Measurements from ENCODE around the gene RCOR3. TPM values are rescaled to one million over a fixed set of nuclear protein-coding genes. Genes with fewer than 3 reads are reported as not detected.

Gene RCOR3
- total RNA-seq, 1 donor: 39.8 TPM

DNA sequence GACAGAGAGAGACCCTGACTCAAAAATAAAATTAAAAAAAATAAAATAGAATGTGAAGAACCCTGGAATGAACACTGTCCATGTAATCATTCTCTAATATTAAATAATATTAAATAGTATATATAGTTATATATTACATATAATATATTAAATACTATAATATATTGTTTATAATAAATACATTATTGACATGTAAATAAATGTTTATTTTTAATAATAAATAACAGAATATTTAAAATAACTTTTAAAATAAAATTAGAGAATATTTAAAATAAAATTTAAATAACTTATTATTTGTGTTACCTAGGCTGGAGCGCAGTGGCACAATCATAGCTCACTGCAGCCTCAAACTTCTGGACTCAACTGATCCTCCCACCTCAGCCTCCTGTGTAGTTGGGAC lies 99.5 kb downstream of the RCOR3 start:
- Histone ChIP-seq H3K4me2 (ENCODE audit: insufficient read depth, low read length) (no peak overlapping the region), H3K36me3 (ENCODE audit: insufficient read depth, low read length) (peaks cover 6% of the 10 kb centered on the region), H3K79me2 (ENCODE audit: insufficient read depth, low read length) (peaks cover under 1% of the 10 kb centered on the region), H3K9me3 (ENCODE audit: low read depth, low read length) (no peaks in the 10 kb centered on the region), H3K27ac (ENCODE audit: low read depth, low read length) (no peak overlapping the region), H3K4me3 (ENCODE audit: insufficient read depth, low read length) (no peak overlapping the region), H4K20me1 (ENCODE audit: insufficient read depth, low read length) (no peaks in the 10 kb centered on the region), H2AFZ (ENCODE audit: low read length) (no peak overlapping the region), H3K4me1 (ENCODE audit: insufficient read depth, low read length) (peaks cover 14% of the 10 kb centered on the region), H3K27me3 (ENCODE audit: insufficient read depth, low read length) (no peaks in the 10 kb centered on the region)
- TF ChIP-seq, protein P1, sequence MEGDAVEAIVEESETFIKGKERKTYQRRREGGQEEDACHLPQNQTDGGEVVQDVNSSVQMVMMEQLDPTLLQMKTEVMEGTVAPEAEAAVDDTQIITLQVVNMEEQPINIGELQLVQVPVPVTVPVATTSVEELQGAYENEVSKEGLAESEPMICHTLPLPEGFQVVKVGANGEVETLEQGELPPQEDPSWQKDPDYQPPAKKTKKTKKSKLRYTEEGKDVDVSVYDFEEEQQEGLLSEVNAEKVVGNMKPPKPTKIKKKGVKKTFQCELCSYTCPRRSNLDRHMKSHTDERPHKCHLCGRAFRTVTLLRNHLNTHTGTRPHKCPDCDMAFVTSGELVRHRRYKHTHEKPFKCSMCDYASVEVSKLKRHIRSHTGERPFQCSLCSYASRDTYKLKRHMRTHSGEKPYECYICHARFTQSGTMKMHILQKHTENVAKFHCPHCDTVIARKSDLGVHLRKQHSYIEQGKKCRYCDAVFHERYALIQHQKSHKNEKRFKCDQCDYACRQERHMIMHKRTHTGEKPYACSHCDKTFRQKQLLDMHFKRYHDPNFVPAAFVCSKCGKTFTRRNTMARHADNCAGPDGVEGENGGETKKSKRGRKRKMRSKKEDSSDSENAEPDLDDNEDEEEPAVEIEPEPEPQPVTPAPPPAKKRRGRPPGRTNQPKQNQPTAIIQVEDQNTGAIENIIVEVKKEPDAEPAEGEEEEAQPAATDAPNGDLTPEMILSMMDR (IDR thresholded peaks at IDR 0.05; ENCODE audit: extremely low read depth, low read depth, low read length): no peak
- no peak for DNase-seq (ENCODE audit: insufficient read length, low spot score, missing footprints)

DNA sequence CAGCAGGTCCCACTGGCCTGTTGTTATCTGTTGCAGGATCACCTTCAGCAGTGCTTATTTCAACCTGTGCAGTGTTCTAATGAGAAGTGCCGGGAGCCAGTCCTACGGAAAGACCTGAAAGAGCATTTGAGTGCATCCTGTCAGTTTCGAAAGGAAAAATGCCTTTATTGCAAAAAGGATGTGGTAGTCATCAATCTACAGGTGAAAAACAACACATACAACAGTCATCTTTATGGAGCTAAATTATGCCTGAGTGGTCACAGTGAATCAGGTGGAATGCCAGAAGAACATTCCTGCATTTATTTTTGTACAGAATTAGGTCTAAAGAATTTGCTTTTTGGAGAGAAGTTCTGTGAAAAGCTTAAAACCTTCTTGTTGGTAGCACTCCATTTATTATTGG lies 100.7 kb downstream of the RCOR3 start:
- Histone ChIP-seq H3K79me2 (ENCODE audit: insufficient read depth, low read length) (no peaks in the 10 kb centered on the region), H3K4me2 (ENCODE audit: insufficient read depth, low read length) (no peak overlapping the region), H3K36me3 (ENCODE audit: insufficient read depth, low read length) (peaks cover 6% of the 10 kb centered on the region), H4K20me1 (ENCODE audit: insufficient read depth, low read length) (no peaks in the 10 kb centered on the region), H3K4me1 (ENCODE audit: insufficient read depth, low read length) (peaks cover 14% of the 10 kb centered on the region), H3K27ac (ENCODE audit: low read depth, low read length) (no peak overlapping the region), H3K9me3 (ENCODE audit: low read depth, low read length) (no peaks in the 10 kb centered on the region), H3K4me3 (ENCODE audit: insufficient read depth, low read length) (no peak overlapping the region), H2AFZ (ENCODE audit: low read length) (no peak overlapping the region), H3K27me3 (ENCODE audit: insufficient read depth, low read length) (no peaks in the 10 kb centered on the region)
- TF ChIP-seq, protein P1 (IDR thresholded peaks at IDR 0.05; ENCODE audit: extremely low read depth, low read depth, low read length): no peak
- no peak for DNase-seq (ENCODE audit: insufficient read length, low spot score, missing footprints)

DNA sequence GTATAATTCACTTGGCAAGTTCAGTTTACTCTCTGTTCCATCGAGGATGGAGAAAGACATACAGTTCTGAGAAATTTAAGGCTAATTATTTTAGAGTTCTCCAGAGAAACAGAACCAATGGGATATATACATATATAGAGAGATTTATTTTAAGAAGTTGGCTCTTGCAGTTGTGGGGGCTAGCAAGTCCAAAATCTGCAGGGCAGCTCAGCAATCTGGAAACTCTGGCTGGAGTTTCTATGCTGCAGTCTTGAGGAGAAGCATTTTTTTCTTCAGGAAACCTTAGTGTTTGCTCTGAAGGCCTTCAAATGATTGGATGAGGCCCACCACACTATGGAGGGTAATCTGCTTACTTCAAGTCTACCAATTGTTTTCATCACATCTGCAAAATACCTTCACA lies 102.0 kb downstream of the RCOR3 start:
- Histone ChIP-seq H3K79me2 (ENCODE audit: insufficient read depth, low read length) (no peaks in the 10 kb centered on the region), H2AFZ (ENCODE audit: low read length) (no peak overlapping the region), H3K4me1 (ENCODE audit: insufficient read depth, low read length) (peaks cover 14% of the 10 kb centered on the region), H3K27ac (ENCODE audit: low read depth, low read length) (no peak overlapping the region), H3K4me2 (ENCODE audit: insufficient read depth, low read length) (no peak overlapping the region), H4K20me1 (ENCODE audit: insufficient read depth, low read length) (no peaks in the 10 kb centered on the region), H3K4me3 (ENCODE audit: insufficient read depth, low read length) (no peak overlapping the region), H3K36me3 (ENCODE audit: insufficient read depth, low read length) (peaks cover 7% of the 10 kb centered on the region), H3K27me3 (ENCODE audit: insufficient read depth, low read length) (no peaks in the 10 kb centered on the region), H3K9me3 (ENCODE audit: low read depth, low read length) (no peaks in the 10 kb centered on the region)
- TF ChIP-seq, protein P1 (IDR thresholded peaks at IDR 0.05; ENCODE audit: extremely low read depth, low read depth, low read length): no peak
- DNase-seq (ENCODE audit: insufficient read length, low spot score, missing footprints): no peak

Other genes with a start within 250 kb of the RCOR3 start
- 28.9 and 41.3 TPM in 2 replicates for gene KCNH1, start 125.2 kb upstream of the RCOR3 start, total RNA-seq
- gene TRAF5, start 67.5 kb downstream of the RCOR3 start, total RNA-seq: 15.9 and 17.4 TPM in 2 replicates
- gene RD3, start 232.8 kb downstream of the RCOR3 start, total RNA-seq: not detected in 2 replicates